ENCODE results near the gene SLC9A8.

Gene SLC9A8

DNA sequence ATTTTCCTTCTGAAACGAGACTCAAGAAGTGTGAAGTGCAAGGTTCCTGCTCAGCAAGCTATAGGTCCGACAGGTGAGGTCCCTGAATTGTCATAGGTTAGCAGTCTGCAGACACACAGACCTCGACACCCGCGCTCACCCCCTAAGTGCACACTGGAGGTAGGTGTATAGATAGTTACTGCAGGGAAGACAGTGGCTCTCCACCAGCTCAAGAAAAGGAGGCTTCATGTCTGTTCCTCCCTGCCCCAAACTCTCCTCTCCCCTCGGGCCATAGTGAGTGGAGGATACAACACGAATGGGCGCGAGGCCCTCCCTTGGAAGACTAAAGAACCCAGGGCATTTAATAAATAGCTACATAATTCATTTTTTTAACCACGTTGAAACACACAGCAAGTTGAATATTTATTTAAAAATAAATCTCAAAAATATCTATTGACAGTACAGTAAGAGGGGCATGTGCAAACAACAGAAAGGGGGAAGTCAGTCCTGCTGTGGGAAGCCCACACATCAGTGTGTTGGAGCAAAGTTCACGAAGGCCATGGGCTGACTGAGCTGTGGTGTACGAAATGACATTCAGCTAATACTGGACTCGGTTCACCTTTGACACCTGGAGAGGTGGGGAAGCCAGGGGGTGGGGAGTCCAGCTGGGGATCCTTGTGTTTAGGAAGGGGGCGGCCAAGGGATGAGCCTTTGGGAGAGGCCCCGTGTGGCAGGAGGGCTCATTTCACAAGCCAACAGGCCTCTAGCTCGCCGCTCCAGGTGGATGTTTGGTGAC is 92.0 kb downstream of the SLC9A8 start:
- Histone ChIP-seq H3K27ac (ENCODE audit: low read length) (no peak overlapping the region), H3K4me3 (ENCODE audit: low read length) (no peak overlapping the region), H3K4me2 (ENCODE audit: low read depth, low read length) (no peak overlapping the region), H2AFZ (ENCODE audit: low read length) (no peak overlapping the region), H4K20me1 (ENCODE audit: insufficient read depth, low read length) (no peaks in the 10 kb centered on the region), H3K9me3 (replicated peaks; ENCODE audit: insufficient read depth, low read length) (no peaks in the 10 kb centered on the region), H3F3A (ENCODE audit: insufficient read depth, low read length) (no peaks in the 10 kb centered on the region), H3K9ac (ENCODE audit: low read length) (no peak overlapping the region), H3K27me3 (replicated peaks; ENCODE audit: insufficient read depth, low read length) (no peaks in the 10 kb centered on the region), H3K9me2 (replicated peaks; ENCODE audit: insufficient read depth, low read length) (no peaks in the 10 kb centered on the region), H3K36me3 (replicated peaks; ENCODE audit: insufficient read depth, low read length) (0 out of 2 replicates have a peak, but pooled peaks cover 3% of the 10 kb centered on the region), H3K79me2 (ENCODE audit: low read length) (peaks cover 15% of the 10 kb centered on the region), H3K4me1 (ENCODE audit: low read length) (no peaks in the 10 kb centered on the region)
- no peak for DNase-seq
- TF ChIP-seq EZH2phosphoT487 (IDR thresholded peaks at IDR 0.05; ENCODE audit: low read length) (no peak), EZH2 (optimal IDR thresholded peaks at IDR 0.05; ENCODE audit: low read depth, low read length) (no peak)
- TF ChIP-seq, protein P1, sequence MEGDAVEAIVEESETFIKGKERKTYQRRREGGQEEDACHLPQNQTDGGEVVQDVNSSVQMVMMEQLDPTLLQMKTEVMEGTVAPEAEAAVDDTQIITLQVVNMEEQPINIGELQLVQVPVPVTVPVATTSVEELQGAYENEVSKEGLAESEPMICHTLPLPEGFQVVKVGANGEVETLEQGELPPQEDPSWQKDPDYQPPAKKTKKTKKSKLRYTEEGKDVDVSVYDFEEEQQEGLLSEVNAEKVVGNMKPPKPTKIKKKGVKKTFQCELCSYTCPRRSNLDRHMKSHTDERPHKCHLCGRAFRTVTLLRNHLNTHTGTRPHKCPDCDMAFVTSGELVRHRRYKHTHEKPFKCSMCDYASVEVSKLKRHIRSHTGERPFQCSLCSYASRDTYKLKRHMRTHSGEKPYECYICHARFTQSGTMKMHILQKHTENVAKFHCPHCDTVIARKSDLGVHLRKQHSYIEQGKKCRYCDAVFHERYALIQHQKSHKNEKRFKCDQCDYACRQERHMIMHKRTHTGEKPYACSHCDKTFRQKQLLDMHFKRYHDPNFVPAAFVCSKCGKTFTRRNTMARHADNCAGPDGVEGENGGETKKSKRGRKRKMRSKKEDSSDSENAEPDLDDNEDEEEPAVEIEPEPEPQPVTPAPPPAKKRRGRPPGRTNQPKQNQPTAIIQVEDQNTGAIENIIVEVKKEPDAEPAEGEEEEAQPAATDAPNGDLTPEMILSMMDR (IDR thresholded peaks at IDR 0.05; ENCODE audit: low read length): no peak

DNA sequence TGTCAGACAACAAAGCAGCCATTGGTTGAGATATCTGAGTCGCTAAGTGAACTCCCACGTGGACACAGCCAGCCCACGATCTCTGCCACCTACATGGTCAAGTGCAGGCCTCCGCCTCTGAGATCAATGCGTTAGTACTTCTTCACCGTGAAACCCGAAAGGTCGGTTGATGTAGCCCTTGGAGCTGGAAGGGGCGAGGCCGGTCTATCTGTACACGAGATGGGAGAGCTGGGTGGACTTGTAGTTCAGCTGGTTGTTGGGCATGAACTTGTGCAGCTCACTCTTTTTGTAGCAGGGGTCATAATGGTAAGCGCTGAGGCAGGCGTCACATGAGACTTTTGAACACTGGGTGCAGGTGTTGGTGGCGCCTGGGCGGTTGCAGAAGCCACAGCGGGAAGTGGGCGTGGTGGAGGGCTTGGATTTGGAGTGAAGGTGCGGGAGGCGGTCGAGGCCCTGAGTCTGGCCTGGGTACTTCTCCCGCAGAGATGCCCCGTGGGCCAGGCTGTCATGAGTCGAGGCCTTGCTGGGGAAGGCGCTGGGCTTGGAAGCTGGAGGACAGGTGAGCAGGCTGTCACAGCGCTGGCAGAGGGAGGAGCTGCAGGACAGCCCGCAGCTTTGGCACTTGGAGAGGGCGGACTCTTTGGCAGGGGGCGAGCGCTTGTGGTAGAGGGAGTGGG is 92.9 kb downstream of the SLC9A8 start:
- no peaks in the 10 kb centered on the region for H3K4me1 ChIP-seq (ENCODE audit: low read length)
- no peaks in the 10 kb centered on the region for H3K27me3 ChIP-seq (replicated peaks; ENCODE audit: insufficient read depth, low read length)
- H3K9me3 ChIP-seq (replicated peaks; ENCODE audit: insufficient read depth, low read length): no peaks in the 10 kb centered on the region
- no peak overlapping the region for H3K4me2 ChIP-seq (ENCODE audit: low read depth, low read length)
- H3K4me3 ChIP-seq (ENCODE audit: low read length): no peak overlapping the region
- H4K20me1 ChIP-seq (ENCODE audit: insufficient read depth, low read length): no peaks in the 10 kb centered on the region
- DNase-seq: no peak
- no peak overlapping the region for H3K27ac ChIP-seq (ENCODE audit: low read length)
- H3K36me3 ChIP-seq (replicated peaks; ENCODE audit: insufficient read depth, low read length): 0 out of 2 replicates have a peak, but pooled peaks cover 3% of the 10 kb centered on the region
- no peak overlapping the region for H2AFZ ChIP-seq (ENCODE audit: low read length)
- H3F3A ChIP-seq (ENCODE audit: insufficient read depth, low read length): no peaks in the 10 kb centered on the region
- no peak overlapping the region for H3K9ac ChIP-seq (ENCODE audit: low read length)
- TF ChIP-seq EZH2 (optimal IDR thresholded peaks at IDR 0.05; ENCODE audit: low read depth, low read length) (no peak), EZH2phosphoT487 (IDR thresholded peaks at IDR 0.05; ENCODE audit: low read length) (no peak)
- TF ChIP-seq, protein P1 (IDR thresholded peaks at IDR 0.05; ENCODE audit: low read length): no peak
- H3K79me2 ChIP-seq (ENCODE audit: low read length): peaks cover 25% of the 10 kb centered on the region
- H3K9me2 ChIP-seq (replicated peaks; ENCODE audit: insufficient read depth, low read length): no peaks in the 10 kb centered on the region

DNA sequence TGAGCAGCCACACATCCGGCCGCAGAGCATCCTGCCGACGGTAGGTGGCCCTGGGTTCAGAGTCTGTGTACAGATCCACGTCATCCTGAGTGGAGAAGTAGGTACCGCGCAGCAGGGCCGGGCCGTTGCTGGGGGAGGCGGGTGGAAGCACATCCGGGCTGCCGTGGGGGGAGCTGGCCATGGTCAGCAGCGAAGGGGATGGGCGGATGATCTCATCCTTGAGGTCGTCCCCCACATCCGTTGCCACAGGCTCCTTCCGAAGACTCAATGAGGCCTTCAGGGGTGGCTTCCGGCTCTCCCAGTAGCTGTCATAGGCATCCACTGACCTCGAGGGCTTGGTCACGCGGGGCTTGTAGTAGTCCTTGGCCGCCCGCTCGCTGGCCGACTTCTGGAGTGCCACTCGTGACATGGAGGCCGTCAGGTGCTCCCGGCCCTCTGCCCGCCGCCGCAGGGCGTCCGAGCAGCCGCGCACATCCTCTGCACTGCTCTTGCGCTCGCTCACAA is 93.5 kb downstream of the SLC9A8 start:
- TF ChIP-seq EZH2 (optimal IDR thresholded peaks at IDR 0.05; ENCODE audit: low read depth, low read length) (no peak), EZH2phosphoT487 (IDR thresholded peaks at IDR 0.05; ENCODE audit: low read length) (no peak)
- TF ChIP-seq, protein P1 (IDR thresholded peaks at IDR 0.05; ENCODE audit: low read length): no peak
- no peak overlapping the region for H3K4me2 ChIP-seq (ENCODE audit: low read depth, low read length)
- no peaks in the 10 kb centered on the region for H4K20me1 ChIP-seq (ENCODE audit: insufficient read depth, low read length)
- no peak overlapping the region for H2AFZ ChIP-seq (ENCODE audit: low read length)
- no peaks in the 10 kb centered on the region for H3F3A ChIP-seq (ENCODE audit: insufficient read depth, low read length)
- H3K27ac ChIP-seq (ENCODE audit: low read length): no peak overlapping the region
- no peak overlapping the region for H3K4me3 ChIP-seq (ENCODE audit: low read length)
- H3K9me2 ChIP-seq (replicated peaks; ENCODE audit: insufficient read depth, low read length): no peaks in the 10 kb centered on the region
- no peaks in the 10 kb centered on the region for H3K27me3 ChIP-seq (replicated peaks; ENCODE audit: insufficient read depth, low read length)
- H3K79me2 ChIP-seq (ENCODE audit: low read length): peaks cover 31% of the 10 kb centered on the region
- H3K9ac ChIP-seq (ENCODE audit: low read length): no peak overlapping the region
- H3K36me3 ChIP-seq (replicated peaks; ENCODE audit: insufficient read depth, low read length): 0 out of 2 replicates have a peak, but pooled peaks cover 3% of the 10 kb centered on the region
- H3K9me3 ChIP-seq (replicated peaks; ENCODE audit: insufficient read depth, low read length): no peaks in the 10 kb centered on the region
- no peaks in the 10 kb centered on the region for H3K4me1 ChIP-seq (ENCODE audit: low read length)
- no peak for DNase-seq

Data from MM.1S (cell line).